Measurements from ENCODE around the gene OR9Q1. TPM values are rescaled to one million over a fixed set of nuclear protein-coding genes. Genes with fewer than 3 reads are reported as not detected.

The OR9Q1 gene
- polyA plus RNA-seq, 1 experiment = not detected

DNA sequence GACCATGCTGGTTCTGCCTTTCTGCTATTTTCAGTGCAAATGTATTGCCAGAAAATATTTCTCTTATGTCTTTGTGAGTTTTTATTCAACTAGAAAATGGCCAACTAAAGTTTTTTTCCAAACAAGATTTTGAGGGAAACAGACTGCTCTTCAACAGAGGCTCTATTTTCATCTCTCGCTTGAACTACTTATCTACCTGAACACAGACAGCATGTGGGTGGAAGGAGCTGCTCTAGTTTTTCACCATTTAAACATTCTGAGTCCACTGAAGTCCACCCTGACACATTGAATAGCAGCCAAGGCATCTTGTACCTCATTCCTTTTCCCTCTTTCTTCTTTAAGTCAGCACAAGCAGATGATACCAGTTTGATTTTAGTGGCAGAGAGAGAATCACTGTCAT, 111.5 kb downstream of the OR9Q1 start:
- H3K27me3 ChIP-seq (ENCODE audit: control insufficient read depth, insufficient read depth, low read length) = no peaks in the 10 kb centered on the region
- no peak for DNase-seq (ENCODE audit: low read depth, low spot score)
- TF ChIP-seq CTCF (IDR thresholded peaks at IDR 0.05; ENCODE audit: low read depth, low read length) = no peak
- H3K4me3 ChIP-seq (ENCODE audit: low read depth, low read length) = no peak overlapping the region
- no peaks in the 10 kb centered on the region for H3K9me3 ChIP-seq (ENCODE audit: control insufficient read depth, insufficient read depth, low read length)
- no peak overlapping the region for H3K27ac ChIP-seq (ENCODE audit: low read depth, low read length)
- POLR2A ChIA-PET = no interaction called here
- CTCF ChIA-PET = no interaction called here

DNA sequence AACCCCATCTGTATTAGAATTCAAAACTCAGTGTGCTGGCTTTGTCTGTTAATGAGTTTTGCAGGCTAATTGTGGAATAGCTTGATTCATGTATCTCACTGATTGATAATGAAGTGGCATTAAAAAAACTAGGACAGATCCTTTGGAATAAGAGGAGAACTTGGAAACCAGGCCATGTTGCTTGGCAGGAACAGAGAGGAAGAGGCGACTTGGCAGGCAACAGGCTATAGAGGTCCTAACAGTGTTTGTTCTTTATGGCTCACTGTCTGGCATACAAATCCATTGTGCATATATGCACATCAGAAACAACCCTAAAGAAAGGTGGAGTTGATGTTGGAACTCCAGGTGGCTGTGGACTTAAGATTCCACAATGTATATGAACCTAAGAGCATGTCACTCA, 119.1 kb downstream of the OR9Q1 start:
- Histone ChIP-seq H3K27me3 (ENCODE audit: control insufficient read depth, insufficient read depth, low read length) (no peaks in the 10 kb centered on the region), H3K27ac (ENCODE audit: low read depth, low read length) (no peak overlapping the region), H3K4me3 (ENCODE audit: low read depth, low read length) (no peak overlapping the region), H3K9me3 (ENCODE audit: control insufficient read depth, insufficient read depth, low read length) (no peaks in the 10 kb centered on the region)
- DNase-seq (ENCODE audit: low read depth, low spot score) = no peak
- TF ChIP-seq CTCF (IDR thresholded peaks at IDR 0.05; ENCODE audit: low read depth, low read length) = no peak
- ChIA-PET CTCF (no interaction called here), POLR2A (no interaction called here)

DNA sequence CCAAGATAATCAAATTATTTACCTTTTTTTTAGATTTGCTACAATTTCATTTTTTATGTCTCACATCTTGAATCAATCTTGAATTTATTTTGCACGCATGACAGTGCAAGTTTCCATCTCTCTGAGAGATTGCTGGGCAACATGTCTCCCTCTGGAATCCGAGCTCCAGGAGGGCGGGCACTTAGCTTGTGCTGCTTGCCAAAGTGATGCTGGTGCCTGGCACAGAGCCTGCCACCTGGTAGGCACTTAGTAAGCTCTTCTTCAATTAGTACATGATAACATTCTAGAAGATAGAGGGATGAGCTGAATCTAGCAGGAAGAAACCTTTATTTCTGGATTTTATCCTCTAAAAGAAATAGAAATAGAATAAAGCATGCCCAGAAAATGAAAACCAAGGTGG, 129.1 kb downstream of the OR9Q1 start:
- no peak overlapping the region for H3K27ac ChIP-seq (ENCODE audit: low read depth, low read length)
- H3K9me3 ChIP-seq (ENCODE audit: control insufficient read depth, insufficient read depth, low read length) = no peaks in the 10 kb centered on the region
- H3K4me3 ChIP-seq (ENCODE audit: low read depth, low read length) = no peak overlapping the region
- no peak for DNase-seq (ENCODE audit: low read depth, low spot score)
- no peaks in the 10 kb centered on the region for H3K27me3 ChIP-seq (ENCODE audit: control insufficient read depth, insufficient read depth, low read length)
- ChIA-PET CTCF (no interaction called here), POLR2A (no interaction called here)
- TF ChIP-seq CTCF (IDR thresholded peaks at IDR 0.05; ENCODE audit: low read depth, low read length) = no peak

- no peaks in the 10 kb centered on the region for H3K27me3 ChIP-seq (ENCODE audit: control insufficient read depth, insufficient read depth, low read length)
- H3K9me3 ChIP-seq (ENCODE audit: control insufficient read depth, insufficient read depth, low read length) = no peaks in the 10 kb centered on the region
- no peak overlapping the region for H3K27ac ChIP-seq (ENCODE audit: low read depth, low read length)
- TF ChIP-seq CTCF (IDR thresholded peaks at IDR 0.05; ENCODE audit: low read depth, low read length) = no peak
- no peak overlapping the region for H3K4me3 ChIP-seq (ENCODE audit: low read depth, low read length)
- ChIA-PET POLR2A (no interaction called here), CTCF (no interaction called here)
- DNase-seq (ENCODE audit: low read depth, low spot score) = no peak
These were observed 140.7 kb downstream of the OR9Q1 start for GRCh38 chr11:58164389-58164788.

DNA sequence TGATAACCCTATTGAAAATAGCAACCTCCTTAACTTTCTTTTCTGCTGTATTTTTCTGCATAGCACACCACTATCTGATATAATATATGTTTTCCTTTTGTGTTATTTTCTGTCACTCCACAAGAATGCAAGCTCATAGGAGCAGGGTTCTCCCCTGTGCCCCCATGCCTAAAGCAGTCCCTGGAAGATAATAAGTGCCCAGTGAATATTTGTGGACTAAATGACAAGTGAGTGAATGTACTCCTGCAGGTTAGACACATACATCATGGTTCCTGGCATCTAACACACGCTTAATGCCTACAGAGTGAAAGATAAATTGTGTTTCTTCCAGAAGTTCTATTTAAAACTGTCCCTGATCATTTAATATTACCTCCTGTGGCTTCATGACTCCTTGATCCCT, 141.3 kb downstream of the OR9Q1 start:
- no peak for DNase-seq (ENCODE audit: low read depth, low spot score)
- TF ChIP-seq CTCF (IDR thresholded peaks at IDR 0.05; ENCODE audit: low read depth, low read length) = no peak
- POLR2A ChIA-PET = no interaction called here
- Histone ChIP-seq H3K27ac (ENCODE audit: low read depth, low read length) (no peak overlapping the region), H3K27me3 (ENCODE audit: control insufficient read depth, insufficient read depth, low read length) (no peaks in the 10 kb centered on the region), H3K4me3 (ENCODE audit: low read depth, low read length) (no peak overlapping the region), H3K9me3 (ENCODE audit: control insufficient read depth, insufficient read depth, low read length) (no peaks in the 10 kb centered on the region)
- CTCF ChIA-PET = no interaction called here

Measured in AG04450 (cell line).